Panc1 (cell line): ENCODE measurements around the gene PLD1. TPM values are rescaled to one million over a fixed set of nuclear protein-coding genes. Genes with fewer than 3 reads are reported as not detected.

ENCODE experiments used
- ATAC-seq: fragments of 200-7000 bp; cut with Tn5 transposase; 2 replicates; pipeline ENCODE4 v1.9.1; 2020; ENCODE audit warnings: mild to moderate bottlenecking, moderate library complexity
- BruUV-seq: library from RNA; stranded (reverse); fragments of 400-500 nt; replicated peaks from 2 replicates; lab custom pipeline; 2021; lab: Mats Ljungman, UMichigan
- CTCF ChIA-PET: fragments of 300-600 bp; sonication (Branson Sonifier 250); formaldehyde crosslinking; loops from one replicate; lab custom pipeline; 2022; ENCODE audit warnings: antibody characterized with exemption; lab: Charles Lee
- POLR2A ChIA-PET: fragments of 300-600 bp; sonication (Branson Sonifier 250); formaldehyde crosslinking; loops from one replicate; lab custom pipeline; 2022; ENCODE audit warnings: antibody characterized with exemption; lab: Charles Lee
- DNase-seq: peaks from one replicate; pipeline ENCODE4 v3.0.0-alpha.2; 2010; ENCODE audit warnings: low read depth, low spot score
- H3K27ac ChIP-seq: 2 replicates; pipeline ENCODE4 v1.5.1; 2011; ENCODE audit warnings: mild to moderate bottlenecking, low read length, inconsistent platforms
- H3K27me3 ChIP-seq: fragments of 200-500 bp; sonication (Bioruptor generic); 2 replicates; pipeline ENCODE4 v1.6.0; 2014; ENCODE audit warnings: low read length, inconsistent platforms; ENCODE audit not compliant: control insufficient read depth, insufficient read depth
- H3K36me3 ChIP-seq: fragments of 200-500 bp; sonication (Bioruptor generic); 2 replicates; pipeline ENCODE4 v1.5.1; 2014; ENCODE audit warnings: inconsistent platforms, mild to moderate bottlenecking, low read length, moderate library complexity; ENCODE audit not compliant: control insufficient read depth, insufficient read depth
- H3K4me1 ChIP-seq: 2 replicates; pipeline ENCODE4 v1.5.1; 2011; ENCODE audit warnings: inconsistent platforms, mild to moderate bottlenecking, low read length, moderate library complexity; ENCODE audit not compliant: control insufficient read depth, insufficient read depth
- H3K4me3 ChIP-seq, 2 experiments: 2 replicates each; pipeline ENCODE4 v1.5.1; 2011 to 2012; ENCODE audit warnings: low read depth in 2 of 2, low read length in 2 of 2, mild to moderate bottlenecking in 2 of 2, inconsistent platforms in 1 of 2, moderate library complexity in 1 of 2
- H3K9me3 ChIP-seq: fragments of 200-500 bp; sonication (Bioruptor generic); 2 replicates; pipeline ENCODE4 v1.5.1; 2014; ENCODE audit warnings: low read depth, mild to moderate bottlenecking, inconsistent platforms, low read length, moderate library complexity; ENCODE audit not compliant: control insufficient read depth, insufficient read depth
- CTCF ChIP-seq: fragments of 450-650 bp; IDR thresholded peaks from 2 replicates; pipeline ENCODE4 v1.5.1; 2017; ENCODE audit warnings: mild to moderate bottlenecking
- POLR2AphosphoS5 ChIP-seq: IDR thresholded peaks from 2 replicates; pipeline ENCODE4 v1.6.1; 2012; ENCODE audit warnings: mild to moderate bottlenecking, low read depth, low read length, moderate library complexity
- SIN3A ChIP-seq: IDR thresholded peaks from 2 replicates; pipeline ENCODE4 v1.6.1; 2012; ENCODE audit warnings: low read depth, mild to moderate bottlenecking, low read length, moderate library complexity, borderline replicate concordance; ENCODE audit not compliant: insufficient read depth
- TCF7L2 ChIP-seq: IDR thresholded peaks from 2 replicates; pipeline ENCODE4 v1.6.1; 2011; ENCODE audit warnings: mild to moderate bottlenecking, low read depth, low read length, inconsistent platforms
- in situ Hi-C: cut with HindIII; loops from 2 replicates; pipeline ENCODE4 v1.10.0; 2016; ENCODE audit warnings: low sequenced_read_pairs, low pct_unique_long_range_greater_than_20kb
- intact Hi-C: fragments of 100-400 bp; cut with micrococcal nuclease; formaldehyde crosslinking; loops from one replicate; pipeline ENCODE4 v1.10.0; 2022; ENCODE audit not compliant: unreplicated experiment
- total RNA-seq: library from RNA; stranded (reverse); gene quantifications from one replicate; pipeline ENCODE4 v1.2.1, GENCODE V29; 2021; ENCODE audit not compliant: unreplicated experiment
- TF ChIP-seq, protein P1 (sequence below), 2 experiments: IDR thresholded peaks; 2 replicates each; pipeline ENCODE4 v1.6.1; 2011 to 2012; ENCODE audit warnings: low read depth in 2 of 2, control low read depth in 1 of 2, low read length in 1 of 2, mild to moderate bottlenecking in 1 of 2, moderate library complexity in 1 of 2; ENCODE audit not compliant: insufficient read depth in 1 of 2

The PLD1 gene
- total RNA-seq, 1 experiment from 2014 or later, result 20.6 TPM

GRCh38 chr3:171733561-171733960 lies 76.7 kb downstream of the PLD1 start:
- Histone ChIP-seq H3K36me3 (no peaks in the 10 kb centered on the region), H3K4me1 (0 out of 2 replicates have a peak, but pooled peaks cover 5% of the 10 kb centered on the region), H3K4me3 (no peak overlapping the region), H3K9me3 (no peaks in the 10 kb centered on the region), H3K27me3 (no peaks in the 10 kb centered on the region), H3K27ac (no peak overlapping the region)
- intact Hi-C loops, result no loop called here
- in situ Hi-C loops, result no loop called here
- BruUV-seq, result no TSS peak
- ATAC-seq, result no peak
- TF ChIP-seq POLR2AphosphoS5 (no peak), SIN3A (no peak), CTCF (no peak), TCF7L2 (no peak)
- TF ChIP-seq, protein P1, sequence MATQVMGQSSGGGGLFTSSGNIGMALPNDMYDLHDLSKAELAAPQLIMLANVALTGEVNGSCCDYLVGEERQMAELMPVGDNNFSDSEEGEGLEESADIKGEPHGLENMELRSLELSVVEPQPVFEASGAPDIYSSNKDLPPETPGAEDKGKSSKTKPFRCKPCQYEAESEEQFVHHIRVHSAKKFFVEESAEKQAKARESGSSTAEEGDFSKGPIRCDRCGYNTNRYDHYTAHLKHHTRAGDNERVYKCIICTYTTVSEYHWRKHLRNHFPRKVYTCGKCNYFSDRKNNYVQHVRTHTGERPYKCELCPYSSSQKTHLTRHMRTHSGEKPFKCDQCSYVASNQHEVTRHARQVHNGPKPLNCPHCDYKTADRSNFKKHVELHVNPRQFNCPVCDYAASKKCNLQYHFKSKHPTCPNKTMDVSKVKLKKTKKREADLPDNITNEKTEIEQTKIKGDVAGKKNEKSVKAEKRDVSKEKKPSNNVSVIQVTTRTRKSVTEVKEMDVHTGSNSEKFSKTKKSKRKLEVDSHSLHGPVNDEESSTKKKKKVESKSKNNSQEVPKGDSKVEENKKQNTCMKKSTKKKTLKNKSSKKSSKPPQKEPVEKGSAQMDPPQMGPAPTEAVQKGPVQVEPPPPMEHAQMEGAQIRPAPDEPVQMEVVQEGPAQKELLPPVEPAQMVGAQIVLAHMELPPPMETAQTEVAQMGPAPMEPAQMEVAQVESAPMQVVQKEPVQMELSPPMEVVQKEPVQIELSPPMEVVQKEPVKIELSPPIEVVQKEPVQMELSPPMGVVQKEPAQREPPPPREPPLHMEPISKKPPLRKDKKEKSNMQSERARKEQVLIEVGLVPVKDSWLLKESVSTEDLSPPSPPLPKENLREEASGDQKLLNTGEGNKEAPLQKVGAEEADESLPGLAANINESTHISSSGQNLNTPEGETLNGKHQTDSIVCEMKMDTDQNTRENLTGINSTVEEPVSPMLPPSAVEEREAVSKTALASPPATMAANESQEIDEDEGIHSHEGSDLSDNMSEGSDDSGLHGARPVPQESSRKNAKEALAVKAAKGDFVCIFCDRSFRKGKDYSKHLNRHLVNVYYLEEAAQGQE (IDR thresholded peaks at IDR 0.05; ENCODE audit: insufficient read depth in 1 of 2, low read depth in 2 of 2, low read length in 1 of 2), result no peak
- ChIA-PET POLR2A (no interaction called here), CTCF (no interaction called here)
- DNase-seq, result no peak

- Histone ChIP-seq H3K27ac (no peak overlapping the region), H3K36me3 (no peaks in the 10 kb centered on the region), H3K4me1 (0 out of 2 replicates have a peak, but pooled peaks cover 5% of the 10 kb centered on the region), H3K9me3 (no peaks in the 10 kb centered on the region), H3K4me3 (no peak overlapping the region), H3K27me3 (no peaks in the 10 kb centered on the region)
- POLR2A ChIA-PET, result no interaction called here
- in situ Hi-C loops (no loop called here), intact Hi-C loops (no loop called here)
- DNase-seq (no peak), ATAC-seq (no peak)
- no TSS peak for BruUV-seq
- CTCF ChIA-PET, result no interaction called here
- no peak for TF ChIP-seq TCF7L2
Observed at GRCh38 chr3:171732756-171733155, 77.5 kb downstream of the PLD1 start.

DNA sequence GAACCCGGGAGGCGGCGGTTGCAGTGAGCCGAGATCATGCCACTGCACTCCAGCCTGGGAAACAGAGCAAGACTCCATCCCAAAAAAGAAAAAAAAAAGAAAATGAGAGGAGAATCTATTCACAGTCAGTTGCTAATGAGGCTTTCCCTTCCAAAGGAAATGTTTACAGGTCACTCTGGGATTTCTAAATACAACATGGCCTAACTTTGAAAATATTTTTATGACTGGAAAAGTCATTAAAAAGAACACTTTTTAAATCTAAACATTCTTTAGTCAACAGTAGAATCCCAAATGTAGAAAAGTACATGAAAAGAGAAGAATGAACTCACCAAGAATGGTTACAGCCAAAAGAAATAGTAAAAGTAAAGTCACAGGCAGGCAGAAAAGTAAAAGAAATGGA lies 78.6 kb downstream of the PLD1 start:
- Histone ChIP-seq H3K27ac (no peak overlapping the region), H3K36me3 (no peaks in the 10 kb centered on the region), H3K4me3 (no peak overlapping the region), H3K4me1 (0 out of 2 replicates have a peak, but pooled peaks cover 4% of the 10 kb centered on the region), H3K27me3 (no peaks in the 10 kb centered on the region), H3K9me3 (no peaks in the 10 kb centered on the region)
- ChIA-PET POLR2A (no interaction called here), CTCF (no interaction called here)
- TF ChIP-seq POLR2AphosphoS5 (no peak), TCF7L2 (no peak), SIN3A (no peak)
- intact Hi-C loops (no loop called here), in situ Hi-C loops (no loop called here)
- no TSS peak for BruUV-seq
- ATAC-seq (no peak), DNase-seq (no peak)
